Measurements from ENCODE around the gene TMEM121B. TPM values are rescaled to one million over a fixed set of nuclear protein-coding genes. Genes with fewer than 3 reads are reported as not detected.
"Not testable (repeated sequence)": the region's sequence is repeated elsewhere in the genome, so short reads cannot be mapped to it uniquely, and the experiment has no call there.

Gene TMEM121B
- total RNA-seq, 1 experiment from 2014 or later, result 2.2 TPM

DNA sequence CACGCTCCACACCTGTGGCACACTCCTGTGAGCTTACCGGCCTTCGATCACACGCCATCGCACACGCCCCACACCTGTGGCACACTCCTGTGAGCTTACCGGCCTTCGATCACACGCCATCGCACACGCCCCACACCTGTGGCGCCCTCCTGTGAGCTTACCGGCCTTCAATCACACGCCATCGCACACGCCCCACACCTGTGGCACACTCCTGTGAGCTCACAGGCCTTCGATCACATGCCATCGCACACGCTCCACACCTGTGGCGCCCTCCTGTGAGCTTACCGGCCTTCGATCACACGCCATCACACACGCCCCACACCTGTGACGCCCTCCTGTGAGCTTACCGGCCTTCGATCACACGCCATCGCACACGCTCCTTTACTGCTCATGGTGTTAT is 26.3 kb upstream of the TMEM121B start:
- not testable (repeated sequence) for H3K4me3 ChIP-seq (ENCODE audit: insufficient read depth, low read depth, low read length); H3K27me3 ChIP-seq (ENCODE audit: control insufficient read depth, insufficient read depth, low read length); DNase-seq
- H3K36me3 ChIP-seq (replicated peaks; ENCODE audit: control insufficient read depth, insufficient read depth, low read length), result peaks cover 20% of the 10 kb centered on the region

DNA sequence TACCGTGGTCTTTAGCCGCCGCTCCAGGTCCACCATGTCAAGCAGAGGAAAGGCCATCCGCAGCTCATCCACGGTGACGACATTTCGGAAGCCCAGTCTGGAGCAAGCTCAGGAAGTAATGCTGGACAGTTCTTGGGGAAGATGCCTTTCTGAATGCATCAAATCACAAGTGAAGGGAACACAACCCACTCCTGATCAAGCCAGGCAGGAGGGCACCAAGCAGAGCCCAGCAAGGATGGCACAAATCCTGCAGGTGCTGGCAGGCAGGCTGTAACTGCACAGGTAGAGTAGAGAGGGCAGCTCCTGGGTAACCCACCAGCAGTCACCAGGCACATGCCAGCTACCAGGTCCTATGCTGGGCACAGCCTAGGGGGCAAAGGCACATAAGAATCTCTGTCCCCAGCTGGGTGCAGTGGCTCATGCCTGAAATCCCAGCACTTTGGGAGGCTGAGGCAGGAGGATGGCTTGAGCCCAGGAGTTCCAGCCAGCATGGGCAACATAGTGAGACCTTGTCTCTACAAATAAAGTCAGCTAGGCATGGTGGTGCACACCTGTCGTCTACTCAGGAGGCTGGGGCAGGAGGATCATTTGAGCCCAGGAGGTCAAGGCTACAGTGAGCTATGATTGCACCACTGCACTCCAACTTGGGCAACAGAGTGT is 24.0 kb upstream of the TMEM121B start:
- Histone ChIP-seq H3K36me3 (replicated peaks; ENCODE audit: control insufficient read depth, insufficient read depth, low read length) (peaks cover 29% of the 10 kb centered on the region), H3K4me3 (ENCODE audit: insufficient read depth, low read depth, low read length) (no peak overlapping the region), H3K27me3 (ENCODE audit: control insufficient read depth, insufficient read depth, low read length) (no peaks in the 10 kb centered on the region)
- no peak for DNase-seq

DNA sequence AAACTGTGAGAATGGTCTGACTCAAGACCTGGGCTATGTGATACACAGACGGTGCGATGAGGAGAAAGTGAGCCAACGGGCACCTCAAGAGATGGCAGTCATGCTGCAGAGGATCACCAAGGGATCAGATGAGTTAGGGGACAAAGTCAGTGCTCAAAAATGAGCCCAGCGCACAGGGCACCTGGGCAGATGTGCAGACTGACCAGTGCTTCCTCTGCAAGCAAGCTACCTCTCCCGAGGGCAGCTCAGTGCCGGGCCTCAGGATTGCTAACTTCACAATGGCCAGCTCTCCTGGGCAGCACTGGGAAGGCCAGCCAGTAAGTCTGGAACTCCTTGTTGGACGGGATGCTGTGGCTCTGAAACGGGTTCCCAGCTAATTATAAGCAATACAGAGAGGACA is 22.7 kb upstream of the TMEM121B start:
- peaks cover 31% of the 10 kb centered on the region for H3K36me3 ChIP-seq (replicated peaks; ENCODE audit: control insufficient read depth, insufficient read depth, low read length)
- no peaks in the 10 kb centered on the region for H3K27me3 ChIP-seq (ENCODE audit: control insufficient read depth, insufficient read depth, low read length)
- peak; percentile 9 for DNase-seq
- no peak overlapping the region for H3K4me3 ChIP-seq (ENCODE audit: insufficient read depth, low read depth, low read length)

DNA sequence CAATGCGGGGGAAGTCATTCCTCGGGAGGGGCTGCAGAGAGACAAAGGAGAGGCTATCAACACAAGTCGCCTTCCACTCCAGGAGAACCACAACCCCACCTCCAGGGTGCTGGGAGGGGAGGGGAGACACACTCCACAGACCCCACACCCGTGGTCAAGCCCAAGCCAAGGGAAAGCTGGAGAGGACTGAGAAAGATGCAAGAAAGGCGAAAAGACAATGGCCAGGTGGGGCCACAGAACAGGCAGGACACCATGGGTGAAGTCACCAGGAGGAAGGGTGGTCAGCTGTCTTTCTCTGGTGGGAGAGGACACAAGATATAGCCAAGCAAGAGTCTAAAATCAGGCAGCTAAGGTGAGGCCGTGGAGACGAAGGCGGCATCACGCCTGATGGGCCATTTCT is 21.9 kb upstream of the TMEM121B start:
- DNase-seq, result no peak
- Histone ChIP-seq H3K27me3 (ENCODE audit: control insufficient read depth, insufficient read depth, low read length) (no peaks in the 10 kb centered on the region), H3K4me3 (ENCODE audit: insufficient read depth, low read depth, low read length) (no peak overlapping the region), H3K36me3 (replicated peaks; ENCODE audit: control insufficient read depth, insufficient read depth, low read length) (peaks cover 31% of the 10 kb centered on the region)

DNA sequence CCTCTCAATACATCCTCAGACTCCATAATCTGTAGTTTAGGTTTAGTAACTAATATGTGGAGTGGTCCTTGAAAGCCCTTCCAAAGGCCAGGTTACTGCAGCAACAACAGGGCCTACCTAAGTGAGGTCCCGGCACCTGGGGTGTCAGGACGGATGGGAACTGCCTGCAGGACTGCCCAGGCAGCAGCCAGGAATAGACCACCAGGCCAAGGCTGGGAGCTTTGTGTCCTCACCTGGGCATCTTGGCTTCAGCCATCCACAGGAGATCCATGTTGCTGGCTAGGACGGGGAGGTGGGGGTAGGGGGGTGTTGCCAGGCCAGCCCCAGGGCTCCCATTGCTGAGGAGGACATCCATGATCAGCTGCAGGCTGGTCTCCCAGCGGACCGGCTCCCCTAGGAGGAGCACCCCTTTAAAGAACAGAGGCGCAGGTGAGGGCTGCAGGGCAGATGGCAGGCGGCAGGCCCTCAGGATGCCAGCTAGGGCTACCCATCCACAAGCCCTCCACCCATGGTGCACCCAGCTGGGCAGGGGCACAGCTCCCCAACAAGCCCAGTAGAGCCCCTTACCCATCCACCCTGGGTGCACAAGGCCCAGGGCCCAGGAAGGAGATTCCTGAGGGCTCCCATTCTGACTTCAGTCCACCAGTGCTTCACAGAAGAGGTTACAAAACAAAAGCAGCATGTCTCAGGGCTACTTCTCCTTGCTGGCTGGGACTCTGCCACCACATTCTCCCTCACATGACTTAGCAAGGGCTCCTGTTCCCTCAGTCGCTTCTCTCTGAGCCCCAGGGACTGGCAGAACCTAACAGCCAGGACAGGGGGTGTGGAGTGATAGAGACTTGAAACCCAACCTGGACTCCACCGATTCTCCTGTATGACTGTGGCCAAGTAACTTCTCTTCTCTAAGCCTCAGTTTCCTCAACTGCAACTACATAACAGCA is 19.9 kb upstream of the TMEM121B start:
- H3K4me3 ChIP-seq (ENCODE audit: insufficient read depth, low read depth, low read length), result no peak overlapping the region
- peaks cover 32% of the 10 kb centered on the region for H3K36me3 ChIP-seq (replicated peaks; ENCODE audit: control insufficient read depth, insufficient read depth, low read length)
- no peak for DNase-seq
- H3K27me3 ChIP-seq (ENCODE audit: control insufficient read depth, insufficient read depth, low read length), result no peaks in the 10 kb centered on the region

DNA sequence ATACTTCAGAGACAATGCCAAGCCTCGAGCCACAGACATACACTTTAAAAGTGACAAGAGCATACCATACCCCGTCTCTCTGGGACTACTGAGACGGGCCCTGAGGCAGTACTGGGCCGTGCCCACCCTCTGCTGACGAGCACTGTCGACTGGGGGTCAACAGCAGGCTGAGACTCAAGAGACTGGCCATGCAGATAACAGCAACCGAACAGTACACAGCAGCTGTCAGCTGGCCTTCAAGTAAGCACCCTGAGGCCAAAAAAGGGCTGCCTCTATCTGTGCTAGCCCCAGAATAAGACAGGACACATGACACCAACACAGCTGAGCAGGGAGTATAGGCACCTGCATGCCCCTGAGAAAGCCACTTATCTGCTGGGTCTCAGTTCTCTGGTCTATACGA is 18.9 kb upstream of the TMEM121B start:
- H3K27me3 ChIP-seq (ENCODE audit: control insufficient read depth, insufficient read depth, low read length), result no peaks in the 10 kb centered on the region
- H3K36me3 ChIP-seq (replicated peaks; ENCODE audit: control insufficient read depth, insufficient read depth, low read length), result peaks cover 31% of the 10 kb centered on the region
- no peak overlapping the region for H3K4me3 ChIP-seq (ENCODE audit: insufficient read depth, low read depth, low read length)
- DNase-seq, result no peak

DNA sequence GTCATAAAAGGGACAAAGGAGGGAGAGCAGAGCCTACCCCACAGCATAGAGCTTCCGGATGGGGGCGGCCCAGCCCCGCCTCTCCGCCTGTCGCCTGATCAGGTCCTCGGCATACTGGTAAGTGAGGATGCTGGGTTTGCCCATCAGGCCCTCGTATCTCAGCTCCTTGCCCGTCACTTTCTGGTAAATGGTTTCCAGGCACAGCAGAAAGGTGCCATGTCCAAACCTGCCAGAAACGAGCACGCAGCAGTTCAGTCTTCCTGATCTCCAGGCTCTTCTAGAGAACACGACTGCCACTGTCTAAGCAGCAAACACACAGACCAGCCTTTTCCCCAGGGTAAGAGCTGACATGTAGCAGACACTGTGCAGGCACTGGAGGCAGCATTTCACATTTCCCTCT is 17.4 kb upstream of the TMEM121B start:
- Histone ChIP-seq H3K36me3 (replicated peaks; ENCODE audit: control insufficient read depth, insufficient read depth, low read length) (peaks cover 27% of the 10 kb centered on the region), H3K27me3 (ENCODE audit: control insufficient read depth, insufficient read depth, low read length) (no peaks in the 10 kb centered on the region), H3K4me3 (ENCODE audit: insufficient read depth, low read depth, low read length) (no peak overlapping the region)
- peak; percentile 37 for DNase-seq

DNA sequence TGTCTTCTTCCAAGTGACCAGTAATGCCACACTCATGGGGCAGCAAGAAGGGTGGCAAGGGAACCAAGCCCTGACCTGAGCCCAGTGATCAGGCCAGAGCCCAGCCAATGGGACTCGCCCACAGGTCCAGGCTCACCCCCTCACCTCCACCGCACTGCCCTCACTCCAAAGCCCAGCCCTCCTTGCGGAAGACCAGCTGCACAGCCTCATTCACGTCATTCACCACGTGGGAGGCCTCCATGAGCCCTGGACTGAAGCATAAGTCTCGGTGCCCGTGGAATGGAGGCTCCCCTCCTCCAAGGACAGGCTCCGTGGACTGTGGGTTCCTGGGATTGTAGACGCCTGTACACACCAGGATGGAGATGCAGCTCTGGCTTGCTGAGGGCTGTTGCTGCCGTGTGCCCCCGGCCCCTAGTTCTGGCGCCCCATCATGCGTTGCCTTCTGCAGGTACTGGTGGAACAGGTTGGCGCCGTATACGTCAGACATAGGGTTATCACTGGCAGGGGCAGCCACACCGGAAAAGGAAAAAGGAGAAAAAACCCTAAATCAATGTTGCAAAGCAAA is 16.8 kb upstream of the TMEM121B start:
- Histone ChIP-seq H3K36me3 (replicated peaks; ENCODE audit: control insufficient read depth, insufficient read depth, low read length) (peaks cover 22% of the 10 kb centered on the region), H3K4me3 (ENCODE audit: insufficient read depth, low read depth, low read length) (no peak overlapping the region), H3K27me3 (ENCODE audit: control insufficient read depth, insufficient read depth, low read length) (no peaks in the 10 kb centered on the region)
- peak; percentile 18 for DNase-seq

DNA sequence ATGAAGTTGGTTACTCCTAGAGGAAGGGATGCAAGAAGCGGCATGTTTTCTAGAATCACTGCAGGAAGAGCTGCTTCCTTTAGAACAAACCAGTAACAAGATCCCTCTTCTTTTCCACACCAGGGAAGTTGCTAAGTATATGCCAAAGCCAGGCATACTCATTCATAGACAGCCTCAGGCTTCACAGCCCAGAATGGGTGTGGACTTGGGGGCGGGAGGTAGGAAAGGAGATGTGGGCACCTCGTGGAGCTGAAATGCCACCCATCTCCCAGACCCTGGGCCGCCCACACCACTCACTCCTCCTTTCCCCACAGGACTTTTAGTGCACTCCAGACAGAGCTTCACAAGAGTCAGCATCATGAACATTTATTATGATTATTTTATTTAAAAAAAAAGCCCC is 16.0 kb upstream of the TMEM121B start:
- peaks cover 18% of the 10 kb centered on the region for H3K36me3 ChIP-seq (replicated peaks; ENCODE audit: control insufficient read depth, insufficient read depth, low read length)
- peak; percentile 16 for DNase-seq
- no peak overlapping the region for H3K4me3 ChIP-seq (ENCODE audit: insufficient read depth, low read depth, low read length)
- H3K27me3 ChIP-seq (ENCODE audit: control insufficient read depth, insufficient read depth, low read length), result no peaks in the 10 kb centered on the region

DNA sequence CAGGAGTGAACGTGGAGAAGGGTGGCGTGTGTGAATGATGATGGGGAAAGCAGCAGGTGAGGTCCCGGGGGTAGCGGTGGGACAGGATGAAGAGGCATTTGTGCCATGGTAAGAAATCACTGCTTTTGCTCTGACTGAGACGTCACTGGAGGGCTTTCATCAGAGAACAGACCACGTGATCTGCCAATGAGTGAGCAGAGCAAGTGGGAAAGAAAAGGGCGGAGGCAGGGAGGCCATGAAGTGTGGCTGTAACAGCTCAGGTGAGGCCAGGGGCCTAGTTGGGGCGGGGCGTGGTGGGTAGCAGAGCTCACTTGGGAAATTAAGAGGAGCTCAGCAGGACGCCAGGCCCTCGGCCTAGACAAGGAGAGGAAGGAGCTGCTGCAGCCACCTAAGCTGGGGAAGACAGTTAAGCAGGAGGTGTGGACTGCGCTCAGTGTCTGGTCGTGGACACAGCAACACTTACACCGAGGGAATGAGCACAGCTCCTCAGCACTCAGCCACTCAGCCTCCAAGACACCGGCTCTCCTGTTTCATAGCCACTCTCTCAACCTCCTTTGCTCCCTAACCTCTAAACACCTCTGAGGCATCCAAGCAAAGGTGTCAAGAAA is 14.1 kb upstream of the TMEM121B start:
- Histone ChIP-seq H3K36me3 (replicated peaks; ENCODE audit: control insufficient read depth, insufficient read depth, low read length) (peaks cover 9% of the 10 kb centered on the region), H3K4me3 (ENCODE audit: insufficient read depth, low read depth, low read length) (no peak overlapping the region), H3K27me3 (ENCODE audit: control insufficient read depth, insufficient read depth, low read length) (no peaks in the 10 kb centered on the region)
- peak; percentile 46 for DNase-seq

DNA sequence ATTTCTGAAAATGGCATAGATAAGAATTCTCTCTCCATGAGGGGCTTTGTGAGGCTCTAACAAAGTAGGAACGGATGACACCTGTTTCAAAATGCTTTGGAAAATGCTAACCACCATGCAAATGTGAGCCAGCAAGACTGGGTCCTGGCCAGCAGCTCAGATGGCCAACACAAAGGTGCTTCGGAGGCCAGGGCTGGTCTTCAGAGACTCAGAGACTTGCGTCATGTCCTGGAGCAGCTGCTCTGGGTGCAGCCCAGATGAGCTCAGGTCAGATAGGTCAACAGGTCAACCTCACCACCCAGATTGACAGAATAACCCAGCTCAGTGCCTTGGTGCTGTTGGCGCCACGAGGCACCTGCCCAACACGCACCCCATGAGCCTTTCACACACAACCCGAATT is 12.0 kb upstream of the TMEM121B start:
- H3K4me3 ChIP-seq (ENCODE audit: insufficient read depth, low read depth, low read length), result no peak overlapping the region
- DNase-seq, result peak; percentile 12
- no peaks in the 10 kb centered on the region for H3K27me3 ChIP-seq (ENCODE audit: control insufficient read depth, insufficient read depth, low read length)
- peaks cover 5% of the 10 kb centered on the region; the same call in 1 of the 2 replicates for H3K36me3 ChIP-seq (replicated peaks; ENCODE audit: control insufficient read depth, insufficient read depth, low read length)

DNA sequence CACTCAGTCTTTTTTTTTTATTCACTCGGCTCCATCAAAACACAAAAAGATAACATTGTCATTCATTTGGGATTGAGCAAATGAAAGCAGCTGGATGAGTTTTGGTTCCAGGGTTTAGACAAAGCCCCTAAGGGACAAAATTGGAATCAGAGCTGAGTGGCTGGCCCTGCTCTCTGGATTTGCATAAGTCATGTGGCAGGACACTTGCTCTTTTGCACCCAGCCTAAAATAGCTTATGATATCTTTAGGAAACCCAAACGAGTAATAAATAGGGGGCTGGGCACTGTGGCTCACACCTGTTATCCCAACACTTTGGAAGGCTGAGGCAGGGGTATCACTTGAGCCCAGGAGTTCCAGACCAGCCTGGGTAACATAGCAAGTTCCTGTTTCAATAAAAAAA is 11.0 kb upstream of the TMEM121B start:
- DNase-seq, result no peak
- Histone ChIP-seq H3K36me3 (replicated peaks; ENCODE audit: control insufficient read depth, insufficient read depth, low read length) (peaks cover 2% of the 10 kb centered on the region; the same call in 1 of the 2 replicates), H3K4me3 (ENCODE audit: insufficient read depth, low read depth, low read length) (no peak overlapping the region), H3K27me3 (ENCODE audit: control insufficient read depth, insufficient read depth, low read length) (no peaks in the 10 kb centered on the region)

DNA sequence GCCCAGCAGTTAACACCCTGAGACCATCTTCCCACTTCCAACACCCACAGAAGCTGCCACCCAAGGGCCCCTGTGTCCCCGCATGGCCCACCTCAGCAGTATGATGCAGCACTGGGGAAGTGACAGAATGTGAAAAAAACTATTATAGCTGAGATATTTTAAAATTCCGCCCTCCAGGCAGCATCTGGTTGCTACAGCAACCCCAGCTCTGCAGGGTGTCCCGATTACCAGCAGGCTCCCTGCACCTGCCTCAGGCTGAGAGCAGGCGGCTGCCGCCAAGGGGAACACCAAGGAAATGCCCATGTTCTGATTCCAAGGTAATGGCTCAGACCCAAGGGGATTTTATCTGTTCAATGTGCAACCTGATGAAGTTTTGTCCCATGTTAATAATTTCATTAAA is 10.5 kb upstream of the TMEM121B start:
- Histone ChIP-seq H3K36me3 (replicated peaks; ENCODE audit: control insufficient read depth, insufficient read depth, low read length) (no peaks in the 10 kb centered on the region; the same call in 1 of the 2 replicates), H3K4me3 (ENCODE audit: insufficient read depth, low read depth, low read length) (no peak overlapping the region), H3K27me3 (ENCODE audit: control insufficient read depth, insufficient read depth, low read length) (no peaks in the 10 kb centered on the region)
- peak; percentile 87 for DNase-seq

DNA sequence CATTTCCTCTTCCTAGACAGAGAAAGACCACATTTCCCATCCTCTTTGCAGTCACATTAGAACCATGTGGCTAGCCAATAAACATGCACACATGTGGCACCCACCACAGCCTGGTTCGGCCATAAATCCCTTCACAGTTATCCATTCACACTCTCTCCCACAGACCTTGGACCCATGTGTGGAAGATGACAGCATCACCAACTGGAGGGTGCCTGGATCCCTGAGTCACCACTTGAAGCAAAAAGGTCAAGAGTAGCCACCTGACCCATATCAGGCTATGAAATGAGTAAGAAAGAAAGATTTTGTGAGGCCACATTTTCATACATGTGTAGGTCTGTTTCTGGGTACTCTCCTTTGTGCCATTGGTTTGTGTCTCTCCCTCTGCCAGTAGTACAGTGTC is 9.0 kb upstream of the TMEM121B start:
- H3K27me3 ChIP-seq (ENCODE audit: control insufficient read depth, insufficient read depth, low read length), result no peaks in the 10 kb centered on the region
- no peak overlapping the region for H3K4me3 ChIP-seq (ENCODE audit: insufficient read depth, low read depth, low read length)
- no peaks in the 10 kb centered on the region for H3K36me3 ChIP-seq (replicated peaks; ENCODE audit: control insufficient read depth, insufficient read depth, low read length)
- no peak for DNase-seq

Measured in H7 (cell line).